Upper lobe of left lung (tissue), 4 donors: ENCODE data around the gene LIN52.

Source experiments
- CTCF ChIP-seq, 6 experiments: fragments of 450-650 bp in 4 of 6; fragments of 200-600 bp in 2 of 6; sonication (generic) in 2 of 6; IDR thresholded peaks; one replicate each; pipeline ENCODE4 v1.5.1; 2016 to 2019; ENCODE audit warnings: antibody characterized with exemption in 6 of 6
- EP300 ChIP-seq, 4 donors: sonication (generic); formaldehyde crosslinking; IDR thresholded peaks; one replicate each; pipeline ENCODE4 v1.5.1; 2017; ENCODE audit warnings: antibody characterized with exemption in 4 of 4, control low read depth in 2 of 4
- POLR2A ChIP-seq, 4 donors: fragments of 450-650 bp; IDR thresholded peaks; one replicate each; pipeline ENCODE4 v1.5.1; 2016 to 2017; ENCODE audit warnings: antibody characterized with exemption in 4 of 4, mild to moderate bottlenecking in 2 of 4

- no peak for TF ChIP-seq EP300 (IDR thresholded peaks at IDR 0.05)
- no peak for TF ChIP-seq CTCF (IDR thresholded peaks at IDR 0.05)
- no peak for TF ChIP-seq POLR2A (IDR thresholded peaks at IDR 0.05)
Observed at GRCh38 chr14:74242021-74242779, 157.4 kb downstream of the LIN52 start.
